ENCODE data around the gene ZNF536. TPM values are rescaled to one million over a fixed set of nuclear protein-coding genes. Genes with fewer than 3 reads are reported as not detected.

Gene ZNF536
- total RNA-seq, 1 experiment from 2014 or later, result 2.9 TPM

- CTCF ChIA-PET, result no interaction called here
- intact Hi-C loops (cut with micrococcal nuclease; ENCODE audit: unreplicated experiment), result no loop called here
Observed at GRCh38 chr19:30327331-30327730, 44.9 kb upstream of the ZNF536 start.

DNA sequence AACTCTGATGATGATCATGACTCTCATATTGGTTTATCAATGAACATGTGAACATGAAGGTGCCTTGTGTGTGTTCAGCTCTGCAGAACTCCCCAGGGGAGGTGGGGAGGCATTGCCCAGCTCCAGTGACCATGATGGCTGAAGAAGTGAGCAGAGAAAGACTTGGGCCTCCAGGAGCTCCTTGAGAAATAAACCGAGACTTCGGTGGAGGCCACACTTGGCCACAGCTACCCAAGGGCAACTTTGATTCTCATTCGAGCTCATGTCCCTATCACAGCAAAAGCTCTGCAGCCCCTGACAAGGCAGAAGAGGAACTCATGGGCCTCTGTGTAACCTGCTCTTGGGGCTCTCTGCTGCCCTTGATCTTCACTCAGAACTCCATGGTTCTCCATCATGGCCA, 44.1 kb upstream of the ZNF536 start:
- POLR2A ChIA-PET (ENCODE audit: low non-redundant PET), result no interaction called here

More at GRCh38 chr19:30327331-30327730, 44.9 kb upstream of the ZNF536 start:
- Histone ChIP-seq H3K27ac (ENCODE audit: low read depth, low read length, poor library complexity, severe bottlenecking) (no peak overlapping the region), H3K27me3 (replicated peaks; ENCODE audit: insufficient read depth, low read depth, low read length, poor library complexity) (no peaks in the 10 kb centered on the region), H3K4me1 (ENCODE audit: insufficient read depth, low read length, poor library complexity, severe bottlenecking) (no peaks in the 10 kb centered on the region), H3K9me3 (ENCODE audit: low read depth, low read length, poor library complexity, severe bottlenecking) (no peaks in the 10 kb centered on the region), H3K4me3 (ENCODE audit: low read depth, low read length, poor library complexity, severe bottlenecking) (no peak overlapping the region), H3K36me3 (ENCODE audit: insufficient read depth, low read length, poor library complexity, severe bottlenecking) (no peaks in the 10 kb centered on the region)
- BruUV-seq (replicated peaks), result no TSS peak
- no peak for DNase-seq (ENCODE audit: low spot score)
- POLR2A ChIA-PET (ENCODE audit: low non-redundant PET), result no interaction called here
- no peak for TF ChIP-seq CTCF (conservative IDR thresholded peaks at IDR 0.05; ENCODE audit: low read depth, low read length)
- no peak for TF ChIP-seq EZH2 (IDR thresholded peaks at IDR 0.05; ENCODE audit: borderline replicate concordance, low read depth, low read length, poor library complexity, severe bottlenecking)

GRCh38 chr19:30330266-30330665, 41.9 kb upstream of the ZNF536 start:
- POLR2A ChIA-PET (ENCODE audit: low non-redundant PET), result no interaction called here
- no peak for TF ChIP-seq EZH2 (IDR thresholded peaks at IDR 0.05; ENCODE audit: borderline replicate concordance, low read depth, low read length, poor library complexity, severe bottlenecking)
- no peak for TF ChIP-seq CTCF (conservative IDR thresholded peaks at IDR 0.05; ENCODE audit: low read depth, low read length)
- no TSS peak for BruUV-seq (replicated peaks)
- Histone ChIP-seq H3K27ac (ENCODE audit: low read depth, low read length, poor library complexity, severe bottlenecking) (no peak overlapping the region), H3K4me1 (ENCODE audit: insufficient read depth, low read length, poor library complexity, severe bottlenecking) (no peaks in the 10 kb centered on the region), H3K4me3 (ENCODE audit: low read depth, low read length, poor library complexity, severe bottlenecking) (no peak overlapping the region), H3K36me3 (ENCODE audit: insufficient read depth, low read length, poor library complexity, severe bottlenecking) (no peaks in the 10 kb centered on the region), H3K27me3 (replicated peaks; ENCODE audit: insufficient read depth, low read depth, low read length, poor library complexity) (no peaks in the 10 kb centered on the region), H3K9me3 (ENCODE audit: low read depth, low read length, poor library complexity, severe bottlenecking) (no peaks in the 10 kb centered on the region)
- CTCF ChIA-PET, result no interaction called here
- intact Hi-C loops (cut with micrococcal nuclease; ENCODE audit: unreplicated experiment), result no loop called here
- no peak for DNase-seq (ENCODE audit: low spot score)

More for the DNA sequence above, 44.1 kb upstream of the ZNF536 start:
- CTCF ChIA-PET, result no interaction called here
- H3K36me3 ChIP-seq (ENCODE audit: insufficient read depth, low read length, poor library complexity, severe bottlenecking), result no peaks in the 10 kb centered on the region
- intact Hi-C loops (cut with micrococcal nuclease; ENCODE audit: unreplicated experiment), result no loop called here
- no peak for TF ChIP-seq CTCF (conservative IDR thresholded peaks at IDR 0.05; ENCODE audit: low read depth, low read length)
- TF ChIP-seq EZH2 (IDR thresholded peaks at IDR 0.05; ENCODE audit: borderline replicate concordance, low read depth, low read length, poor library complexity, severe bottlenecking), result no peak
- H3K27ac ChIP-seq (ENCODE audit: low read depth, low read length, poor library complexity, severe bottlenecking), result no peak overlapping the region
- no peak for DNase-seq (ENCODE audit: low spot score)
- no peaks in the 10 kb centered on the region for H3K27me3 ChIP-seq (replicated peaks; ENCODE audit: insufficient read depth, low read depth, low read length, poor library complexity)
- H3K4me3 ChIP-seq (ENCODE audit: low read depth, low read length, poor library complexity, severe bottlenecking), result no peak overlapping the region
- BruUV-seq (replicated peaks), result no TSS peak
- no peaks in the 10 kb centered on the region for H3K4me1 ChIP-seq (ENCODE audit: insufficient read depth, low read length, poor library complexity, severe bottlenecking)
- no peaks in the 10 kb centered on the region for H3K9me3 ChIP-seq (ENCODE audit: low read depth, low read length, poor library complexity, severe bottlenecking)
